ENCODE measurements around the gene TAF5L.

TAF5L gene

DNA sequence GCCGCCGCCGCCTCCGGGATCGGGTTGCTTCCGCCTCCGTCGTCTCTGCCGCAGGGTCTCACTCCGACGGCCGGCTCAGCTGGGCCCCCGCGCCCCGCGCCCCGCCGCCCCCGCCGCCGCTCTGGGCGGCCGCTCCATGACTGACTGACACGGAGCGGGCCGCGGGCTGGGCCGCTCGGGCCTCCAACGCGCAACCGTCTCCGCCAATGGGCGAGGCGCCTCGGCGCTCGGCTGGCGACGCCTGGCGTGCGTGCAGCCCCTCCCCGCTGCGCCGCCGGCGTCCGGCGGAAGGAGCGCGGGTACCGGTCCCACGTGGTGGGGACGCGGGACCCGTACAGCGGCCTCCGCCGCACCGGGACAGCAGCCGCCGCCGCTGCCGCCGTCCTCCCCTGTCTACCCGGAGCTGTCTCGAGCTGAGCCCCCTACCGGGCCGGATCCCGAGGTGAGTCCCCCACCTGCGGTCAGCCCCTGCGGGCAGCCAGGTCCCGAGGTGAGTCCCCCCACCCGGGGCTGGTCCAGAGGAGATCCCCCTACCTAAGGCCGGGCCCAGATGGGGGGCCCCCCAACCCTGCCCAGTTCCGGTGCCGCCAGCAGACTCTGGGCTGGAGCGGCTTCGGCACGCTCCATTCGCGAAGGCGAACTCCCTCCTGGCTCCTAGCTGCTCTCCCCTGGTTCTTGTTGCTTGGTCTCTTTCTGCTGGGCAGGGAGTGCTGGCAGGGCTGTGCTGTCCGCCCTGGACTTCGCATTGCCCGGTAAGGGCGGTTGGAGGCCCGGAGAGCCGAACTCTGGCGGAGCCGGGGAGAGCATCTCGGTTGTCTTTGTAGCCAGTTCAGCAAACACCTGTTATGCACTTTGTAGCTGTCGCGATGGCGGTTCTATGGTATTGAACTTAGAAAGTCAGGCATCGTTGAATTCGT, at the start of gene TAF5L, which contains the start of gene URB2:
TAF5L (minus strand) TSS at position 208 of the 917 bp plus-strand sequence. CDS start 11,640 bp downstream, outside the sequence.
URB2 (plus strand) TSS at position 333 of the 917 bp plus-strand sequence. CDS start 1,387 bp downstream, outside the sequence.
- peak; percentile 65 for DNase-seq

- DNase-seq: no peak
Measured at GRCh38 chr1:229675396-229675795, 49.5 kb upstream of the TAF5L start.

DNA sequence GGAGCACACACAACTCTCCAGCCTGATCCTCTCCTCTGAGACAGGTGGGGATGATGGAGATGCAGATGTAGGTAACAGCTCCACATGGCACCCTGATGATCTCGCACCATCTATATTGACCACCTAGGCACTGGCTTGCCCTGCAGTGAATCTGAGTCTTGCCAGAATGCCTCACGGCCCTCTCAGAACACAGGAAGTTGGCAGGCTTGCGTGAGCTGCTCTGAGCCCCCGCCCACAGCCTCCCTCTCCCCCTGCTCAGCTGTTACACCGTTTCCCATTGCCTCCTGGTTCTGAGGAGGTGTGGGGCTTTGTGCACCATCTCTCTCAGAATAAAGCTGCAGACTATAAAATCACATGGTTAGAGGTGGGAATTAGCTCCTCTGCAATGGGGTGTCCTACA, 48.1 kb upstream of the TAF5L start:
- DNase-seq: no peak

DNA sequence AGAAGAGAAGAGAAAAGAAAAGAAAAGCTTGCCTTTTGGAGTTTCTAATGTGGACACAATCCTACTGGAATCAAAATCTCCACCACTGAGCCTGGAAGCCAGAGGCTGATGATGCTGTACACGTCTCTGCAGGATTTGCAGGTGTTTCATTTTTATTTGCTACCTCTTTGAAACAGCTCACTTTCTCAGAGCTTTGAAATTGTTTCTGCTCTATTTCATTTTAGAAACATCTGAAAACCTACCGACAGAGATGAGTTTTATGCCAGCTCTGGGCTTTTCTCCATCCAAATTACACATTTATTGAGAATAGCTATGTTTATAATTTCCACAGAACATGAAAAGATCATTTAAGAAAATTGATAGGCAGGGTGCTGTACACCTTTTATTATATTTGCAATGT, 46.3 kb upstream of the TAF5L start:
- DNase-seq: no peak

DNA sequence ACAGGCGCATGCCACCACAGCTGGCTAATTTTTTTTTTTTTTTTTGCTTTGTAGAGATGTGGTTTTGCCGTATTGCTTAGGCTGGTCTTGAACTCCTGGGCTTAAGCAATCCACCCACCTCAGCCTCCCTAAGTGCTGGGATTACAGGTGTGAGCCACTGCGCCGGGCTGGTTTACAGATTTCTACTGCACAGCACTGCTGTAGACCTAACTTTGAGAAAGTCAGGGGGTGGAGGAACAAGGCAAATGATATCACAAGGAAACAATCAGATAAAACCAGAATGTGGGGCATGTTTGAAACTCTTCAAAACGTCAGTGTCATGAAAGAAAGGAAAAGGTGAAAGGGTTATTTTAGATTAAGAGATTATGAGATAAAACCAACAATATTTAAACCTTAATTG, 45.4 kb upstream of the TAF5L start:
- no peak for DNase-seq

GRCh38 chr1:229669333-229669732, 43.4 kb upstream of the TAF5L start:
- no peak for DNase-seq

GRCh38 chr1:229666585-229666984, 40.7 kb upstream of the TAF5L start:
- no peak for DNase-seq

DNA sequence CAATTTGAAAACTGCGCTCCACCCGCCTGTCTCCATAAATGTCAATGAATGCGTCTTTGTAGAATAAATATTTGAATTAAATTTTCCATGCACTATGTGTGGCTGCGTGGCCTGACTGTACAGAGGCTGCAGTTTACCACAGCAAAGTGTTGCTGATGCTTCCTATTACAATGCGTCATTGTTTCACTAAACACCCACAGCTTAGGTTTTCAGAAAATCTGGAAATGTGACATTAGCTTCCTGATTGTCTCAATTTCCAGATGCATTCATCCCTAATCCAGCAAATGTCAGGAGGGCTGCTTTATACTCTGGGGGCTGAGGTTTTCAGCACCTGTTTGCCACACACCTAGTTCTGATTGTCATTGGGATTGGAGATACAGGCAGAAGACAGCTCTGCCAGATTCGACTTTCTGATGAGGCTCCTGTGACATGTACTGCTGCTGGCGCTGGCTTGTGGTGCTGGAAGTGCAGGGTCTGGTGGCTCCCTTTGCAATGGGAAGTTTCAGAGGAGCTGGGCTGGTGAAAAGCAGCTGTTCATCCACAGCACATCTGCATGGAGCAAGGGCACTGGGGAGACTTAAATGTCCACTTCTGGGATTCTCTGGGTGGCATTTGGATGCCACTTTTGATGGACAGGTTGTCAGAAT, 40.1 kb upstream of the TAF5L start:
- no peak for DNase-seq

GRCh38 chr1:229664133-229664689, 38.3 kb upstream of the TAF5L start:
- no peak for DNase-seq

DNA sequence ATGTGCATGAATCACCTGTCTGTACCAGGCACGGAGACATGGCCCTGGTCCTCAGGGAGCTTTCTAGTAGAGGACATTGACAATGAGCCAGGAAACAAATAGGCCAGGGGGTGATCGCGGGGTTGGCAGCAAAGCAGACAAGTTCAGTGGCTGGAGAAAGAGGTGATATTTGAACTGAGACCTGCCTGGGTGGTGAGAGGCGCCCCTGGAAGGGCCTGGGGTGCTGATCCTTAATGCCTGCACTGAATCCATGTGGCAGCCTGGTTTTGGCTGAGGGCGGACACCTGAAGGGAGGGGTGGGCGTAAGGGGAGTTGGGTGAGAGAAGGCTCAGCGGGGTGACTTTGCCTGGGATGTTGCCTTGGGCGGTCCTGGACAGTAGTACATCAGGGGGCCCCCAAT, 36.0 kb upstream of the TAF5L start:
- no peak for DNase-seq

DNA sequence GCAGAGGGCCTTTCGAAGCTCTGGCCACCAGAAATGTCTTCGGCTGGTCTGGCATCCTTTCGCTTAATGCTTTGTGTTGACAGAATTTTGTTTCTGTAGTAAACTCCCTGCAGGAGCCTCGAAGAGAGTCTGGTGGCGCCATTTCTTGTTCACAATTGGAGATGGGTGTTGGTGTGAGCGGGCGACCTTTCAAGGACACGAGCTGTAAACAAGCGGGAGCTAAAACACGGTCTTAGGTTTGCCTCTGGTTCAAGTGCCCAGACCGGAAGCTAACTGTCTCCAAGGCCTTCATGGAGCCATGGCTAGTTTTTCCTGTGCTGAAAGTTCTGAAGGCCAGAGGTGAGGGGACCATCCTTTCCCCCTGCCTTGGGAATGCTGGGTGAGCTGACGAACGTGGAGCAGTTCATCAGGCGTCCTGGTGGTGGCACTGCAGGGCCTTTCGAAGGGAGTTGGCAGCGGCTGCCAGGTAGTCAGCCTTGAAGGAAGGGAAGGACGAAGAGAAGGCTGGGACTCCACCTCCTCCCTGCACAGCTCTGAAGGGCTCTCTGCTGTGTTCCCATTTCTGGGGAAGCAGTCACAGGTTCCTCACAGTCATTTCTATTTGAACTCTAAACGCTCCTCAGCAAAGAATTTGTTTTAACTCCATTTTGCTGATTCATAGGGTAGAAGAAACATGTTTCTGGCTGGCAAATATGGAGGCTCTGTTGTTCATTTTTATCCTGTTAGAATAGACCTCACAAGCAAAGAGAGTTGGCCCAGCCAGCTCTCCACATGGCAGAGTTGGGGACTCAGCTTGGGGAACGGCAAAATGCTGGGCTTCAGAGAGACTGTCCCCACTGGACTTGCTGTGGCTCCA, 35.3 kb upstream of the TAF5L start:
- peak; percentile 71 for DNase-seq

- DNase-seq: no peak
Measured at GRCh38 chr1:229657993-229658755, 32.3 kb upstream of the TAF5L start.

DNA sequence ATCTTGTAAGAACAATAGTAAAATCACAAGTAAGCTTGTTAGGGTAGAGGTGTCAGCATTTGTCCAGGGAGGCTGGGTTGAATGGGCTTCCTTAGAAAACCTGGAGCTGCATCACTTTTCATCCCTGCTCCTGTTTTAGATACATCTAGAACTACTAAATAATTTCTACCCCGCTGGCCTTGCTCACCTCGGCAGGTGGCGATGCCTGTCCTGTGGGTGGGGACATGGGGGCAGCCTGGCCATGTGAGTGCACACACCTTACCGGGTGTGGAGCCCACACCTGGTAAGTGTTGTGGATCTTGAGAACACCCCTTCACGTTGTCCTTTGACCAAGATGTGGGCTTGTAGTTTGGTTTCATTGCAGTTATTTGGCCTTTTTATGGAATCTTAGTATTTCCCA, 29.9 kb upstream of the TAF5L start:
- no peak for DNase-seq

DNA sequence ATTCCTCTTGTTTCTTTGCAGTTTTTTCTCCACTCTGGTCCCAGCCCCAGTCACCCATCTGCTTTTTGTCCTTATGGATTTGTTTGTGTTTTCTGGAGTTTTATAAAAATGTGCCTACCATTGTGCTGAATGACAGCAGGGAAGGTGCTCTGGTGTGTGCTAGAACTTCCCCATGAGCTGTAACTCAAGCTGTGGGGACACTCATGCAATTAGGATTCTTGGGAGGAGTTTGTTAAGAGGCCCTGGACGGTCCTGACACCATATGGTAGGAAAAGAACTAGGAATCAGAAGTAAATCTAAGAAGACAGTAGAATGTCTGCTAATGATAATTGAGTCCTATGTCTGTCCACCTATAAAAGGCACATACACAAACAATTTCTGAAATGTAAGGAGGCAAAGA, 27.5 kb upstream of the TAF5L start:
- DNase-seq: no peak

GRCh38 chr1:229651546-229651945, 25.6 kb upstream of the TAF5L start:
- DNase-seq: no peak

DNA sequence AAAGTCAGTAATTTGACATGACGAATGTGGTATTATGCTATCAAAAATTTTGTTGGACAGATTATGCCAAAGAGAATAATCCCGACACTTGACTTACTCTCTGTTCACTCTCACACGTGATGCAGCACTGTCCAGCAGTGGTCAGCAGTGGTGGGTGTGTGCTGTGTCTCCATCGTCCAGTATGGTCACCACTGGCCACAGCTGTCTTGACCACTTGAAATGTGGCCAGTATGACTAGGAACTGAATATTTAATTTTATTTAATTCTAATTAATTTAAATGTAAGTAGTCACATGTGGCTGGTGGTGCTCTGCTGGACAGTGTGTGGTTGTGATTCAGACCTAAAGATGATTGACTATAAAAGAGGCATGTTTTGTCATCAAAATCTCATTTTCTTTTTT, 24.1 kb upstream of the TAF5L start:
- DNase-seq: no peak

DNA sequence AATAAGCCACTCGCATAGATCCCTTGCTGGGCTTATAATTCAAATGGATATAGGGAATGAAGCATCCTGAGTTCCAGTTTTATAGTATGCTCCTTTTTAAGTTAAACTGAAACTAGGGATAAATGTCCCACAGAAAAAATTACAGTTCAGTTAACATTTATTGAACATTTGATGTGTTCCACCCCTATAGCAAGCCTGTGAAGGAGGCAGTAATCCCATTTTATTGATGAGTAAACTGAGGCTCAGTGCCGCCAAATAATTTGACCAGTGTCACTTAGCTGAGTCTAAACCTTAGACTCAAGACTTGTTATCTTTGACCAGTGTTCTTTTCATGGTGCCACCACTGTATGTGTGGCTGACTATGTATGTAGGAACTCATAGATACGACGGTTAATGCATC, 22.5 kb upstream of the TAF5L start:
- no peak for DNase-seq

GRCh38 chr1:229645324-229645993, 19.5 kb upstream of the TAF5L start:
- DNase-seq: no peak

- DNase-seq: no peak
Measured at GRCh38 chr1:229643996-229644745, 18.2 kb upstream of the TAF5L start.

GRCh38 chr1:229642970-229643369, 17.0 kb upstream of the TAF5L start:
- no peak for DNase-seq

DNA sequence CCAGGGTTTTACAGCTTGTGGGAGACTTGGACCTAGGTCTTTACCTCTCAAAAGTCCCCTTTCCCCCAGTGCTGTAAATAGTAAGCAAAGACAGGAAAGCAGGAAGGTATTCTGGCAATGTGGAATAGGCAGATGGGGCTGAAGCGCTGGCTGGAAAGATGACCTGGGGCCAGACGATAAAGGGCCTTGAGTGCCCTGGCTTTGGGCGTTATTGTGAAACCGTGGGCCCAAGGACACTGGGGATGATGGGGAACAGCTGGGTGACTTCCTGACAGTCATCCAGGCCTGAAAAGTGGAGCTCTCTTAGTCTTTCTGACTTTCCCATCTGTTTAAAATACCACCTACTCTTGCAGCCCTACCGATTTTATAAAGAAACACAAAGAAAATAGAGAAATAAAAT, 16.5 kb upstream of the TAF5L start:
- no peak for DNase-seq

Data from NCI-H510A treated with DMSO at 0.1 percent for 48 hours (cell line).